Measurements from ENCODE around the gene SLMAP. TPM values are rescaled to one million over a fixed set of nuclear protein-coding genes. Genes with fewer than 3 reads are reported as not detected.

The SLMAP gene
- total RNA-seq, 1 donor from 2014 or later: 52.0 TPM

DNA sequence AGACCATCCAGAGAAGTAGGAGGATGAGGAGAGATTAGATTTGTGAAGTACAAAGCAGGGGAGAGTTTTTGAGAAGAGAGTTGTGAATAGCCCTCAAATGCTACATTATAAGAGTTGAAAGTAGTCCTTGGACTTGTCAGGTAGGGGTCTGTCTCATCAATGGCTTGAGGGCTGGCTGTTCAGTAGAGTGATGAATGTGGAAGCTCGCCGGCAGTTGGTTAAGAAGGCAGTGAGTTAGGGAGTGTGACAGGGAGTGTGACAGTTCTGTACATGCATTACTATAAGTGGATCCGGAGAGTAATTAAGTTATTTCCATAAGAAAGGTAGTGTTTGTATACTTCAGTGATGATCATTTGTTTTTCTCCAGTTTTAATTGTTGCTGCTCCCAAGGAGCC is 32.5 kb downstream of the SLMAP start:
- Mint-ChIP-seq H3K27me3 (ENCODE audit: unreplicated experiment) (no peaks in the 10 kb centered on the region), H3K27ac (ENCODE audit: unreplicated experiment) (no peak overlapping the region), H3K36me3 (ENCODE audit: unreplicated experiment) (no peaks in the 10 kb centered on the region), H3K4me3 (ENCODE audit: unreplicated experiment) (no peak overlapping the region), H3K4me1 (ENCODE audit: low read depth, unreplicated experiment) (no peaks in the 10 kb centered on the region), H3K9me3 (ENCODE audit: unreplicated experiment) (no peaks in the 10 kb centered on the region)
- TF ChIP-seq, protein P1, sequence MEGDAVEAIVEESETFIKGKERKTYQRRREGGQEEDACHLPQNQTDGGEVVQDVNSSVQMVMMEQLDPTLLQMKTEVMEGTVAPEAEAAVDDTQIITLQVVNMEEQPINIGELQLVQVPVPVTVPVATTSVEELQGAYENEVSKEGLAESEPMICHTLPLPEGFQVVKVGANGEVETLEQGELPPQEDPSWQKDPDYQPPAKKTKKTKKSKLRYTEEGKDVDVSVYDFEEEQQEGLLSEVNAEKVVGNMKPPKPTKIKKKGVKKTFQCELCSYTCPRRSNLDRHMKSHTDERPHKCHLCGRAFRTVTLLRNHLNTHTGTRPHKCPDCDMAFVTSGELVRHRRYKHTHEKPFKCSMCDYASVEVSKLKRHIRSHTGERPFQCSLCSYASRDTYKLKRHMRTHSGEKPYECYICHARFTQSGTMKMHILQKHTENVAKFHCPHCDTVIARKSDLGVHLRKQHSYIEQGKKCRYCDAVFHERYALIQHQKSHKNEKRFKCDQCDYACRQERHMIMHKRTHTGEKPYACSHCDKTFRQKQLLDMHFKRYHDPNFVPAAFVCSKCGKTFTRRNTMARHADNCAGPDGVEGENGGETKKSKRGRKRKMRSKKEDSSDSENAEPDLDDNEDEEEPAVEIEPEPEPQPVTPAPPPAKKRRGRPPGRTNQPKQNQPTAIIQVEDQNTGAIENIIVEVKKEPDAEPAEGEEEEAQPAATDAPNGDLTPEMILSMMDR (IDR thresholded peaks at IDR 0.05; ENCODE audit: partially characterized antibody, unreplicated experiment): no peak
- DNase-seq: no peak

DNA sequence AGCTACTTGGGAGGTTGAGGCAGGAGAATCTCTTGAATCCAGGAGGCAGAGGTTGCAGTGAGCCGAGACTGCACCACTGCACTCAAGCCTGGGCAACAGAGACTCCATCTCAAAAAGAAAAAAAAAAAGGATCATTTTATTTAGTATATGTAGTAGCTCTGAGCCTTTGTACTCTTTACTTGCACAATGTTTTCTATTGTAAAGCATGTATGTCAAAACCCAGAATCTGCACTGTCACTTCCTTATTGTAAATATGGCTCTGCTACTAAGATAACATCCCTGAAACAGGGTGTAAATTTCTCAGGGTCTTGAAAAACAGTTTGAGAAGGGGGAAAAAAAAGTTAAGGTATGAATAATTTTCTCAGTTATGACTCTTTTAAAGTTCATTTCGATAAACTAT is 35.1 kb downstream of the SLMAP start:
- Mint-ChIP-seq H3K4me3 (ENCODE audit: unreplicated experiment) (no peak overlapping the region), H3K9me3 (ENCODE audit: unreplicated experiment) (no peaks in the 10 kb centered on the region), H3K4me1 (ENCODE audit: low read depth, unreplicated experiment) (no peaks in the 10 kb centered on the region), H3K27ac (ENCODE audit: unreplicated experiment) (no peak overlapping the region), H3K27me3 (ENCODE audit: unreplicated experiment) (no peaks in the 10 kb centered on the region), H3K36me3 (ENCODE audit: unreplicated experiment) (no peaks in the 10 kb centered on the region)
- no peak for DNase-seq
- TF ChIP-seq, protein P1 (IDR thresholded peaks at IDR 0.05; ENCODE audit: partially characterized antibody, unreplicated experiment): no peak

DNA sequence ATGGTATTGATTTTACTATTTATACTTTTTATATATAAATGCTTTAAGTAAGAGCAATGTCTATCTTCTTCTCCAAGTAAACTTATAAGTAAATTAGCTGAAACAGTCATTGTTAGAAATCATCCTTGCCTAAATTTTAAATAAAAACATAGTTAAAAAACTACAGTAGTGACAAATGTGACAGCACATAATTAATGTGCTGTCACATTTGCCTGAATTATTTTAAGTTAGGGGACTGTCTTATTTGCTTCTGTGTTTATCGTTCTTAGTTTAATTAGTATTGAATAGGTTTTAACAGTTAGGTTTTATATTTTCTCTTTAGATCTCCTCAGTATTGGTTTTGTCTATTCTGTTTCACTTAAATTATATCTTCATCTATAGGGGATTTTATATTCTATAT is 36.1 kb downstream of the SLMAP start:
- Mint-ChIP-seq H3K36me3 (ENCODE audit: unreplicated experiment) (no peaks in the 10 kb centered on the region), H3K27ac (ENCODE audit: unreplicated experiment) (no peak overlapping the region), H3K9me3 (ENCODE audit: unreplicated experiment) (no peaks in the 10 kb centered on the region), H3K4me1 (ENCODE audit: low read depth, unreplicated experiment) (no peaks in the 10 kb centered on the region), H3K4me3 (ENCODE audit: unreplicated experiment) (no peak overlapping the region), H3K27me3 (ENCODE audit: unreplicated experiment) (no peaks in the 10 kb centered on the region)
- DNase-seq: no peak
- TF ChIP-seq, protein P1 (IDR thresholded peaks at IDR 0.05; ENCODE audit: partially characterized antibody, unreplicated experiment): no peak

DNA sequence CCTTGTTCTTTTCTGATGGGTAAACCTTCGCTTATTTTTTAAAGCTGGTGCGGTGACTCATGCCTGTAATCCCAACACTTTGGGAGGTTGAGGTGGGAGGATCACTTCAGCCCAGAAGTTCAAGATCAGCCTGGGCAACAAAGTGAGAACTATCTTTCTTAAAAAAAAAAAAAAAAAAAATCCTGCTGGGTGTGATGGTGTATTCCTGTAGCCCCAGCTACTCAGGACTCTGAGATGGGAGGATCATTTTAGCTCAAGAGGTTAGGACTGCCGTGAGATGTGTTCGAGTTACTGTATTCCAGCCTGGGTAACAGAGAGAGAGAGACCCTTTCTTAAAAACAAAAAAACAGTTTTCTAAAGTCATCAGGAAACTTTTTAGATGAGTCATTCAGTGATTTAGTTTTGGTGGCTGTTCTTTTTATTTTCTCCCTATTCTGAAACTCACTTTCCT is 37.7 kb downstream of the SLMAP start:
- Mint-ChIP-seq H3K27ac (ENCODE audit: unreplicated experiment) (no peak overlapping the region), H3K4me3 (ENCODE audit: unreplicated experiment) (no peak overlapping the region), H3K36me3 (ENCODE audit: unreplicated experiment) (no peaks in the 10 kb centered on the region), H3K27me3 (ENCODE audit: unreplicated experiment) (no peaks in the 10 kb centered on the region), H3K4me1 (ENCODE audit: low read depth, unreplicated experiment) (no peaks in the 10 kb centered on the region), H3K9me3 (ENCODE audit: unreplicated experiment) (no peaks in the 10 kb centered on the region)
- no peak for DNase-seq
- TF ChIP-seq, protein P1 (IDR thresholded peaks at IDR 0.05; ENCODE audit: partially characterized antibody, unreplicated experiment): no peak

DNA sequence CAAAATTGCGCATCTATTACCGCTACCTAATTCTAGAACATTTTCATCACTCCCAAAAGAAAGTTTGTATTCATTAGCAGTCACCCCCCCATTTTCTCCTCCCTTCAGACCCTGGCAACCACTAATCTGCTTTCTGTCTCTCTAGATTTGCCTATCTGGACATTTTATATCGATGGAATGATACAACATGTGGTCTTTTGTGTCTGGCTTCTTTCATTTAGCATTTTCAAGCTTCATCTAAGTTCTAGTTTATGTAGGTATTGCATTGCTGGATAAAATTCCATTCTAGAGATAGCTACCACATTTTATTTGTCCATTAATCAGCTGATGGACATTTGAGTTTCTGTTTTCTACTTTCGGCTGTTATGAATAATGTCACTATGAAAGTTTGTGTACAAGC is 38.4 kb downstream of the SLMAP start:
- no peaks in the 10 kb centered on the region for H3K4me1 Mint-ChIP-seq (ENCODE audit: low read depth, unreplicated experiment)
- H3K27ac Mint-ChIP-seq (ENCODE audit: unreplicated experiment): no peak overlapping the region

More for the DNA sequence above, 38.4 kb downstream of the SLMAP start:
- H3K27me3 Mint-ChIP-seq (ENCODE audit: unreplicated experiment): no peaks in the 10 kb centered on the region
- no peaks in the 10 kb centered on the region for H3K9me3 Mint-ChIP-seq (ENCODE audit: unreplicated experiment)
- H3K36me3 Mint-ChIP-seq (ENCODE audit: unreplicated experiment): no peaks in the 10 kb centered on the region
- TF ChIP-seq, protein P1 (IDR thresholded peaks at IDR 0.05; ENCODE audit: partially characterized antibody, unreplicated experiment): no peak
- H3K4me3 Mint-ChIP-seq (ENCODE audit: unreplicated experiment): no peak overlapping the region
- no peak for DNase-seq

Measured in glutamatergic neuron (in vitro differentiated cells).